Retinal pigment epithelial cell (primary cell): ENCODE data around the gene PIEZO1.

ENCODE experiments used
- DNase-seq: peaks from one replicate; pipeline ENCODE4 v3.0.0-alpha.2; 2010; ENCODE audit warnings: low read depth
- H3K4me3 ChIP-seq: 2 replicates; pipeline ENCODE4 v1.5.1; 2011; ENCODE audit warnings: mild to moderate bottlenecking, low read length, control low read depth, moderate library complexity
- TF ChIP-seq, protein P1 (sequence below): conservative IDR thresholded peaks from 2 replicates; pipeline ENCODE4 v1.5.1; 2011; ENCODE audit warnings: low read depth, low read length, control low read depth, inconsistent platforms

PIEZO1 gene

DNA sequence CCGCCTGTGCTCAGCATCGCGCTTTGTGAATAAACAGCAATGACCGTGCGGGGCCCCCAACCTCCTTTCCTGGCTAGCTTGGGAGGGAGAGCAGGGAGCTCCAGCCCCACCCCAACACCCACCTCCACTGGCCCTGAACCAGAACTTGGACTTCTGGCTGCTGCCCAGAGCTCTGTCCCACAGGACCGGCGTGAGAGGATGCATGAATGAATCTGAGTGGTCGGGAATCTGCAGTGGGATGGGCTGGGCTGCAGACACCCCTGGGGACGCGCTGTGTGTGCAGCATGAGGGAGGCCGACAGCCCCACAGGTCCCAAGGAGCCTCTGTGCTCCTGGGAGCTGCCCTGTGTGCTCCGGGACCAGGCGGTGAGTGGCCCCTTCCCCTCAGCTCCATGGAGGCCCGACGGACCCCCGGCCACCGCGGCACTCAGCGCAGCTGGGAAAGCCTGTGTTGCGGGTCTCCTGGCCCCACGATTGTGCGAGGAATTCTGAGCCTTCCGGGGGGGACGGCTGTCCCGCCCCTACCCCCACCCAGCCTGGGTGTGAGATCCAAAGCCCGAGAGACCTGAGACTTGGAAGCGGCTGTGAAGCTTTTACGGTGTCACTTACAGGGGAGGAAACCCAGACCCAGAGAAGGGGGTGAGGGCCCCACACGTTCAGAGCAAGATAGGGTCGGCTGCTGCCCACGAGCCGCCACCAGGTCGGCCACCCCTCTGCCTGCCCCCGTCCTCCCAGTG is 5.4 kb downstream of the PIEZO1 start:
- no peak for DNase-seq
- TF ChIP-seq, protein P1, sequence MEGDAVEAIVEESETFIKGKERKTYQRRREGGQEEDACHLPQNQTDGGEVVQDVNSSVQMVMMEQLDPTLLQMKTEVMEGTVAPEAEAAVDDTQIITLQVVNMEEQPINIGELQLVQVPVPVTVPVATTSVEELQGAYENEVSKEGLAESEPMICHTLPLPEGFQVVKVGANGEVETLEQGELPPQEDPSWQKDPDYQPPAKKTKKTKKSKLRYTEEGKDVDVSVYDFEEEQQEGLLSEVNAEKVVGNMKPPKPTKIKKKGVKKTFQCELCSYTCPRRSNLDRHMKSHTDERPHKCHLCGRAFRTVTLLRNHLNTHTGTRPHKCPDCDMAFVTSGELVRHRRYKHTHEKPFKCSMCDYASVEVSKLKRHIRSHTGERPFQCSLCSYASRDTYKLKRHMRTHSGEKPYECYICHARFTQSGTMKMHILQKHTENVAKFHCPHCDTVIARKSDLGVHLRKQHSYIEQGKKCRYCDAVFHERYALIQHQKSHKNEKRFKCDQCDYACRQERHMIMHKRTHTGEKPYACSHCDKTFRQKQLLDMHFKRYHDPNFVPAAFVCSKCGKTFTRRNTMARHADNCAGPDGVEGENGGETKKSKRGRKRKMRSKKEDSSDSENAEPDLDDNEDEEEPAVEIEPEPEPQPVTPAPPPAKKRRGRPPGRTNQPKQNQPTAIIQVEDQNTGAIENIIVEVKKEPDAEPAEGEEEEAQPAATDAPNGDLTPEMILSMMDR = no peak
- no peak overlapping the region for H3K4me3 ChIP-seq

DNA sequence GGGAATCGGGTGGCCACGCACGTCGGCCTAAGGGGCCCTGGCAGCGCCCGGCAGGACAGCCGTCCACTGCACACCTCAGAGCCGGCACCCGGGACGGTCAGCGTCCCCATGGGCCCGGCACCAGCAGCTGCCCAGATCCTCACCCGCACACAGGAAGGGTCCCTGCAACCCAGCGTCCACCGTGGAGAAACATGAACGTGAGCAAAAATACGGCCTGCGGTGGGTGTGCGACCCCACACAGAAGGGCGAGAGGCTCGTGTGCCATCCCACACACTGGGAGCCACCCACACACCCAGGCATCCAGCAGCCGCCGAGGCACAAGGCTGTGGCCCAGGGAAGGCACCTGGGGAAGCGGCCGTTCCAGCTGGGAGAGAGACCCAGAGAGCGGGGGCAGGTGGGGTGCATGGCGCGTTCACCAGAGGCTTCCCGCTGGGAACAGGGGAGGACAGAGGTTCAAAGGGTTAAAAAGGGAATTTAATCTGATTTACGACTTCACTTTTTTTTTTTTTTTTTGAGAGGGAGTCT is 6.4 kb downstream of the PIEZO1 start:
- H3K4me3 ChIP-seq = no peak overlapping the region
- TF ChIP-seq, protein P1 = no peak
- no peak for DNase-seq

DNA sequence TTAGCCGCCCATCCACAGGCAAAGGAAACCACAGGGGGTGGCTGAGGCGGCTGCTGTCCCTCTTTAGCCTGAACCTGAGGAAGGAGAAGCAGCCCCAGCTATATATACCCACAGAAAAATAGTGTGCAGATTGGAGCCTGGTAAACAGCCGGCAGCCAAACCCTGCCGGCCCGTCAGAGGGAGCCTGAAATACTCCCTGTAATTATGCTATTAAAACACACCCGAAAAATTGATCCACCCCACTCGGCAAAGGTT is 6.8 kb downstream of the PIEZO1 start:
- no peak for DNase-seq
- TF ChIP-seq, protein P1 = no peak
- no peak overlapping the region for H3K4me3 ChIP-seq

DNA sequence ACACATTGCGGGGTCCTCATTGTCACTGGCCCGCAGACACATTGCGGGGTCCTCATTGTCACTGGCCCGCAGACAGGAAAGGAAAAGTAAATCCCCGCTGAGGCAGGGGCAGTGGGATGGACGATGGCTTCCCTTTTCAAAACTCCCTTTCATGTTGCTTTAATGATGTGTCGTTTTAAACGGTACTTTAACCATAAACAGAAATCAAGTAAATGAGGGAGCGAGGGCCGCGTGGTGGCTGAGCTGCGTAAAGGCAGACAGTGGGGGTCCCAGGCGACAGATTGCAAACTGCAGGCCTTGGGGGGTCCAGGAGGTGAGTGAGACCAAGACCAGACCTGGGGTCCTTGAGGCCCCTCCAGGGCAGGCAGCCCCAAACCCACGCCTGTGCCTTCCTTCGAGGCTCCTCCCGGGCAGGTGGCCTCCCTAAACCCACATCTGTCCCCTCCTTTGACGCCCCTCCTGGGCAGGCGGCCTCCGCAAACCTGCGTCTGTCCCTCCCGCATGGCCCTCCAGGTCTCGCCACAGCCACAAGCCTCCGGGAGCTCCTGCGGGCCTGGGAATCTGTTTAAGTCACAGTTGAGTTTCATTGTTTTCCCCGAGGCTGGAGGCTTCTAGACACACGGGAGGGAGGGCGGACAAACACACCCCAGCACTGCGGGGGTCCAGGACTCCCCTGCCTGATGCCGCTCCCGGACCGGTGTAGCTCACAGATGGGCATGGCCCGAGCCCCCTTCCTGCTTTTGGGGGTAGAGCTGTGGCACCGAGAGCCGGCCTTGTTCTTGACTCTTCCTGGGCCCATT is 7.3 kb downstream of the PIEZO1 start:
- TF ChIP-seq, protein P1 = no peak
- no peak overlapping the region for H3K4me3 ChIP-seq
- DNase-seq = no peak

DNA sequence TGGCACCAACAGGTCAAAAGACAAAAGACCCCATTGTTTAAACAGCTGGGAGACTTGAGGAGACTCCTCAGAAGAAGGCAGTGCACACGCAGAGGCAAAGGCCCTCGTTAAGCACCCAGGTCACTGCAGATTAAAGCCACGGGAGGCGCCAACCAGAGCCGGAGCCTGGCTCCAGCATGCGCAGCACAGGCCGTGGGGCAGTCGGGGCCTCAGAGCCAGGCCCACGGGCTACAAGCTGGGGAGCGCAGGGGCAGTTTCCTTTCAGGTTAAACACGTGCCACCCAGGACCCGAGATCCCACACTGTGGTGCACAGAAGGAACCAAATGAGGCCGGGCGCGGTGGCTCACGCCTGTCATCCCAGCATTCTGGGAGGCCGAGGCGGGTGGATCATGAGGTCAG is 9.2 kb downstream of the PIEZO1 start:
- DNase-seq = no peak
- H3K4me3 ChIP-seq = no peak overlapping the region
- TF ChIP-seq, protein P1 = peak; percentile 22

DNA sequence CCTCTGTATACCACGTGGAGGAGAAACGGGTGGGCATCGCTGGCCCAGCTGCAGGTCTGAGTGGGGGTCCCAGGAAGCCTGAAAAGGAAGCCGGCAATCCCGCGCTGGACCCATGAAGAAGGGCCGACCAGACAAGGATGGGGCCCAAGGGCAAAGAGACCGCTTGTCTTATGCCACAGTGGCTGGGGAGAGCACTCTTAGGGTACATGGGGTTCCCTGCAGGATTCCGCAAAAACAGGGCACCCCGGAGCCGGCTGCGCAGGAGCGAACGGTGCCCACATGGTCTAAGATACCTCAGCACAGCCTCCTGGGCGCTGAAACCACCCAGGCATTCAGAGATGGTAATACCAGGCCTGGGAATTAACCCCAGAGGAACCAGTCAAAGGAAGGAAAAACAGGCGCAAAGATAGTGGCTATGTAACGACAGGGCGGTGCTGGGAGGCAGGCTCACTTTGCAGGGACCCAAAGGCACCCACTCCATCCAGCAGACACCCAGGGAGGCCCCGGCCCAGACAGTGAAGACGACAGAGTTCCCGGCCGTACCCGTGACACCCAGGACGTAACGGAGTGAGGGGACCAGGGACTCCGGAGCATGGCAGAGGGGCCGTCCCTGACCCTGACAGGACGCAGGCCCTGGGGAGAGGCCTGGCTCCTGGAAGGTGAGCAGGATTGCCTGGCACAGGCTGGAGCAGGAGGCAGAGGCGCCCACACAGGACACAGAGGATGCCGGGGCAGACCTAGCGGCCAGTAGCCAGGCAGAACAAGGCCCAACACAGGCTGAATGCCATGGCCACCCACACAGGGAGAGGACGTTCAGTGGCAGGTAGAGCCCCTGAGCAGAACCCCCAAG is 10.3 kb downstream of the PIEZO1 start:
- H3K4me3 ChIP-seq = no peak overlapping the region
- DNase-seq = no peak
- TF ChIP-seq, protein P1 = no peak
